K562 (cell line): Measurements from ENCODE around the gene MYB. TPM values are rescaled to one million over a fixed set of nuclear protein-coding genes. Genes with fewer than 3 reads are reported as not detected.
A peak's percentile ranks its signal among the peaks of the same experiment; 100 is the strongest.

ENCODE experiments used
- FOXJ2 ChIP-seq: fragments of 200-800 bp; sonication (Bioruptor generic); IDR thresholded peaks from 2 replicates; pipeline ENCODE4 v1.6.1; 2016; ENCODE audit warnings: missing genetic modification characterization, missing compliant biosample characterization
- NFYB ChIP-seq: IDR thresholded peaks from 2 replicates; pipeline ENCODE4 v1.6.1; 2011; ENCODE audit warnings: mild to moderate bottlenecking, moderate library complexity; ENCODE audit not compliant: insufficient read length; ENCODE audit errors: extremely low read depth
- polyA plus RNA-seq, 8 experiments: library from polyadenylated mRNA; depleted of rRNA in 4 of 8; stranded (reverse) in 5 of 8; unstranded in 3 of 8; fragments of >200 nt; fragmentation: Nextera tagmentation in 2 of 8; fragmentation: Illumina TruSeq in 1 of 8; extraction: Ambion mirVana in 2 of 8; extraction: Trizol in 1 of 8; gene quantifications; 2 replicates each; pipeline versions ENCODE4 v1.2.1 to v1.2.3, GENCODE V29; 2011 to 2014; ENCODE audit warnings: inconsistent platforms in 1 of 8, missing spikeins in 1 of 8
- total RNA-seq, 7 experiments: library from RNA; depleted of rRNA in 6 of 7; stranded (reverse); fragments of >200 nt in 6 of 7; fragmentation: Illumina TruSeq in 2 of 7; extraction: Trizol in 2 of 7; gene quantifications; 2 replicates each; pipeline versions ENCODE4 v1.2.1 to v1.2.3, GENCODE V29; 2011 to 2021; ENCODE audit warnings: low replicate concordance in 1 of 7
- TF ChIP-seq, protein P1 (sequence below): fragments of 250-450 bp; sonication (Bioruptor Pico); IDR thresholded peaks from 2 replicates; pipeline ENCODE4 v1.4.0; 2020; ENCODE audit warnings: mild to moderate bottlenecking
- TF ChIP-seq, protein P2 (sequence below), 2 experiments: fragments of 450-650 bp; formaldehyde crosslinking in 1 of 2; IDR thresholded peaks; 2 replicates each; pipeline versions ENCODE4 v1.4.0 to v1.6.1; 2014 to 2020; ENCODE audit warnings: mild to moderate bottlenecking in 2 of 2, borderline replicate concordance in 1 of 2, low read depth in 1 of 2
- TF ChIP-seq, protein P3 (sequence below): fragments of 250-450 bp; sonication (Bioruptor Pico); IDR thresholded peaks from 2 replicates; pipeline ENCODE4 v1.4.0; 2020

The MYB gene
- total and polyA plus RNA-seq, 9 of the 15 experiments (the other 6 are each of a cell fraction or from before 2014, with no cell fraction given), result 35.8 to 218 (median 140) TPM

DNA sequence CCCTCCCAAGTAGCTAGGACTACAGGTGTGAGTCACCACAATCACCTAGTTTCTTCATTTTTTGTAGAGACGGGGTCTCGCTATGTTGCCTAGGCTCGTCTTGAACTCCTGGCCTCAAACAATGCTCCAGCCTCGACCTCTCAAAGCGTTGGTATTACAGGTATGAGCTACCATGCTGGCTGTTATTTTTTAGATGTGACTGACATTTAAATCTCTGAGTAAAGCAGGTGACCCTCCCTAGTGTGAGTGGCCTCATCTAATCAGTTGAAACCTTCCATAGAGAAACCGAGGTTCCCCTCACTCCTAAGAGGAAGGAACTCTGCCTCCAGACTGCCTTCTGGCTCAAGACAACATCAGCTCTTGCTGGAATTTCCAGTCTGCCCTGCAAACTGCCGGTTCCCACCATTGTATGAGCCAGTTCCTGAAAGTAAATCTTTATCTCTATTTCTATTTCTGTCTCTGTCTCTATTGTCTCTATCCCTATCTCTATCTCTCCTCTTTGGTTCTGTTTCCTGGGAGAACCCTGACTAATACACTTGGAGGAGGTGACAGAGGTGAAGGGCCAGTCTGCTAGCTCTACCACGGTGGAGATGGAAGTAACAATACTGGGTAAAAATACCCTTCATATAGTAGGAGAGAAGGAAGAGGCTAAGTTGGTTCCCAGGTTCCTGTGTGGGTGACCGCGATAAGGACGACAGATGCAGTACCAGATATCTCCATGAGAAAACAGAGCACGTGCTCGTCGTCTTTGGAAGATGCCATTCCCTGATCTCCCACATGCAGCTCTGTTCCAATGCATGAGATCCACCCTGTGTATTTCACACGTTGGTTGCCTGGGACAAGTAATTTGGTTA lies 81.0 kb downstream of the MYB start (continued):
- TF ChIP-seq, protein P1, sequence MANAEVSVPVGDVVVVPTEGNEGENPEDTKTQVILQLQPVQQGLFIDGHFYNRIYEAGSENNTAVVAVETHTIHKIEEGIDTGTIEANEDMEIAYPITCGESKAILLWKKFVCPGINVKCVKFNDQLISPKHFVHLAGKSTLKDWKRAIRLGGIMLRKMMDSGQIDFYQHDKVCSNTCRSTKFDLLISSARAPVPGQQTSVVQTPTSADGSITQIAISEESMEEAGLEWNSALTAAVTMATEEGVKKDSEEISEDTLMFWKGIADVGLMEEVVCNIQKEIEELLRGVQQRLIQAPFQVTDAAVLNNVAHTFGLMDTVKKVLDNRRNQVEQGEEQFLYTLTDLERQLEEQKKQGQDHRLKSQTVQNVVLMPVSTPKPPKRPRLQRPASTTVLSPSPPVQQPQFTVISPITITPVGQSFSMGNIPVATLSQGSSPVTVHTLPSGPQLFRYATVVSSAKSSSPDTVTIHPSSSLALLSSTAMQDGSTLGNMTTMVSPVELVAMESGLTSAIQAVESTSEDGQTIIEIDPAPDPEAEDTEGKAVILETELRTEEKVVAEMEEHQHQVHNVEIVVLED, result 0 out of 2 replicates have a peak, but pooled peaks have one; percentile 6
- TF ChIP-seq, protein P2, sequence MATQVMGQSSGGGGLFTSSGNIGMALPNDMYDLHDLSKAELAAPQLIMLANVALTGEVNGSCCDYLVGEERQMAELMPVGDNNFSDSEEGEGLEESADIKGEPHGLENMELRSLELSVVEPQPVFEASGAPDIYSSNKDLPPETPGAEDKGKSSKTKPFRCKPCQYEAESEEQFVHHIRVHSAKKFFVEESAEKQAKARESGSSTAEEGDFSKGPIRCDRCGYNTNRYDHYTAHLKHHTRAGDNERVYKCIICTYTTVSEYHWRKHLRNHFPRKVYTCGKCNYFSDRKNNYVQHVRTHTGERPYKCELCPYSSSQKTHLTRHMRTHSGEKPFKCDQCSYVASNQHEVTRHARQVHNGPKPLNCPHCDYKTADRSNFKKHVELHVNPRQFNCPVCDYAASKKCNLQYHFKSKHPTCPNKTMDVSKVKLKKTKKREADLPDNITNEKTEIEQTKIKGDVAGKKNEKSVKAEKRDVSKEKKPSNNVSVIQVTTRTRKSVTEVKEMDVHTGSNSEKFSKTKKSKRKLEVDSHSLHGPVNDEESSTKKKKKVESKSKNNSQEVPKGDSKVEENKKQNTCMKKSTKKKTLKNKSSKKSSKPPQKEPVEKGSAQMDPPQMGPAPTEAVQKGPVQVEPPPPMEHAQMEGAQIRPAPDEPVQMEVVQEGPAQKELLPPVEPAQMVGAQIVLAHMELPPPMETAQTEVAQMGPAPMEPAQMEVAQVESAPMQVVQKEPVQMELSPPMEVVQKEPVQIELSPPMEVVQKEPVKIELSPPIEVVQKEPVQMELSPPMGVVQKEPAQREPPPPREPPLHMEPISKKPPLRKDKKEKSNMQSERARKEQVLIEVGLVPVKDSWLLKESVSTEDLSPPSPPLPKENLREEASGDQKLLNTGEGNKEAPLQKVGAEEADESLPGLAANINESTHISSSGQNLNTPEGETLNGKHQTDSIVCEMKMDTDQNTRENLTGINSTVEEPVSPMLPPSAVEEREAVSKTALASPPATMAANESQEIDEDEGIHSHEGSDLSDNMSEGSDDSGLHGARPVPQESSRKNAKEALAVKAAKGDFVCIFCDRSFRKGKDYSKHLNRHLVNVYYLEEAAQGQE (IDR thresholded peaks at IDR 0.05; ENCODE audit: borderline replicate concordance), result 0 out of 2 replicates have a peak, but pooled peaks have one; percentile 15
- TF ChIP-seq, protein P2 (CRISPR knock-in tag; IDR thresholded peaks at IDR 0.05; ENCODE audit: low read depth), result no peak
- TF ChIP-seq NFYB (no peak), FOXJ2 (tag) (0 out of 2 replicates have a peak, but pooled peaks have one; percentile 41)
- TF ChIP-seq, protein P3, sequence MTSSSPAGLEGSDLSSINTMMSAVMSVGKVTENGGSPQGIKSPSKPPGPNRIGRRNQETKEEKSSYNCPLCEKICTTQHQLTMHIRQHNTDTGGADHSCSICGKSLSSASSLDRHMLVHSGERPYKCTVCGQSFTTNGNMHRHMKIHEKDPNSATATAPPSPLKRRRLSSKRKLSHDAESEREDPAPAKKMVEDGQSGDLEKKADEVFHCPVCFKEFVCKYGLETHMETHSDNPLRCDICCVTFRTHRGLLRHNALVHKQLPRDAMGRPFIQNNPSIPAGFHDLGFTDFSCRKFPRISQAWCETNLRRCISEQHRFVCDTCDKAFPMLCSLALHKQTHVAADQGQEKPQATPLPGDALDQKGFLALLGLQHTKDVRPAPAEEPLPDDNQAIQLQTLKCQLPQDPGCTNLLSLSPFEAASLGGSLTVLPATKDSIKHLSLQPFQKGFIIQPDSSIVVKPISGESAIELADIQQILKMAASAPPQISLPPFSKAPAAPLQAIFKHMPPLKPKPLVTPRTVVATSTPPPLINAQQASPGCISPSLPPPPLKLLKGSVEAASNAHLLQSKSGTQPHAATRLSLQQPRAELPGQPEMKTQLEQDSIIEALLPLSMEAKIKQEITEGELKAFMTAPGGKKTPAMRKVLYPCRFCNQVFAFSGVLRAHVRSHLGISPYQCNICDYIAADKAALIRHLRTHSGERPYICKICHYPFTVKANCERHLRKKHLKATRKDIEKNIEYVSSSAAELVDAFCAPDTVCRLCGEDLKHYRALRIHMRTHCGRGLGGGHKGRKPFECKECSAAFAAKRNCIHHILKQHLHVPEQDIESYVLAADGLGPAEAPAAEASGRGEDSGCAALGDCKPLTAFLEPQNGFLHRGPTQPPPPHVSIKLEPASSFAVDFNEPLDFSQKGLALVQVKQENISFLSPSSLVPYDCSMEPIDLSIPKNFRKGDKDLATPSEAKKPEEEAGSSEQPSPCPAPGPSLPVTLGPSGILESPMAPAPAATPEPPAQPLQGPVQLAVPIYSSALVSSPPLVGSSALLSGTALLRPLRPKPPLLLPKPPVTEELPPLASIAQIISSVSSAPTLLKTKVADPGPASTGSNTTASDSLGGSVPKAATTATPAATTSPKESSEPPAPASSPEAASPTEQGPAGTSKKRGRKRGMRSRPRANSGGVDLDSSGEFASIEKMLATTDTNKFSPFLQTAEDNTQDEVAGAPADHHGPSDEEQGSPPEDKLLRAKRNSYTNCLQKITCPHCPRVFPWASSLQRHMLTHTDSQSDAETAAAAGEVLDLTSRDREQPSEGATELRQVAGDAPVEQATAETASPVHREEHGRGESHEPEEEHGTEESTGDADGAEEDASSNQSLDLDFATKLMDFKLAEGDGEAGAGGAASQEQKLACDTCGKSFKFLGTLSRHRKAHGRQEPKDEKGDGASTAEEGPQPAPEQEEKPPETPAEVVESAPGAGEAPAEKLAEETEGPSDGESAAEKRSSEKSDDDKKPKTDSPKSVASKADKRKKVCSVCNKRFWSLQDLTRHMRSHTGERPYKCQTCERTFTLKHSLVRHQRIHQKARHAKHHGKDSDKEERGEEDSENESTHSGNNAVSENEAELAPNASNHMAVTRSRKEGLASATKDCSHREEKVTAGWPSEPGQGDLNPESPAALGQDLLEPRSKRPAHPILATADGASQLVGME (CRISPR knock-in tag), result peak; percentile 22; the same call in 1 of the 2 replicates
